ENCODE measurements around the gene DNAJB6.

- TF ChIP-seq CTCF (IDR thresholded peaks at IDR 0.05; ENCODE audit: borderline replicate concordance, extremely low read depth, low read length, poor library complexity, severe bottlenecking) = no peak
- no peak for TF ChIP-seq EZH2 (IDR thresholded peaks at IDR 0.05; ENCODE audit: borderline replicate concordance, low read depth, low read length, severe bottlenecking)
Measured at GRCh38 chr7:157462840-157463239, 126.0 kb downstream of the DNAJB6 start.
